SU-DHL-6 (cell line): ENCODE results near the gene SFXN1.

ENCODE experiments used
- EZH2phosphoT487 ChIP-seq: fragments of 200-600 bp; sonication (generic), shearing (Covaris generic); conservative IDR thresholded peaks from 2 replicates; pipeline ENCODE4 v1.6.1; 2018; ENCODE audit warnings: mild to moderate bottlenecking, antibody characterized with exemption, low read length, moderate library complexity, mixed read lengths
- TF ChIP-seq, protein P1 (sequence below): fragments of 200-600 bp; sonication (generic); IDR thresholded peaks from one replicate; pipeline ENCODE4 v1.5.1; 2017; ENCODE audit warnings: antibody characterized with exemption, mild to moderate bottlenecking, low read length, moderate library complexity; ENCODE audit not compliant: insufficient read depth, poor library complexity, severe bottlenecking

DNA sequence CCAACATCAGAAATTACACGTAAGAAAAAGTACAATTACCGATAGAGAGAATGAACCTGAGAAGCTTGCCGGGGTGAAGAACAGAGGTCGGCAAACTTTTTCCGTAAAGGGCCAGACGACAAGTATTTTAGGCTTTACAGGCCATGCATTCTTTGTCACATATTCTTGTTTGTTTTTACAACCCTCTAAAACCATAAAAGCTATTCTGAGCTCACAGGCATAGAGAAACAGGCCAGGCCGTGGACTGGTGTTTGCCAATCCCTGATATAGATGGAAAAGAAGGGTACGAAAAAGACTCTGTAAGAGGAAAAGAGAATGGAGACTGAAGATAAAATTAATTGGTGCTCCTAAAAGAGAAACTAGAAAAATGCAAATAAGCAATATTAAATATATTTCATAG, 15.4 kb downstream of the SFXN1 start:
- TF ChIP-seq, protein P1, sequence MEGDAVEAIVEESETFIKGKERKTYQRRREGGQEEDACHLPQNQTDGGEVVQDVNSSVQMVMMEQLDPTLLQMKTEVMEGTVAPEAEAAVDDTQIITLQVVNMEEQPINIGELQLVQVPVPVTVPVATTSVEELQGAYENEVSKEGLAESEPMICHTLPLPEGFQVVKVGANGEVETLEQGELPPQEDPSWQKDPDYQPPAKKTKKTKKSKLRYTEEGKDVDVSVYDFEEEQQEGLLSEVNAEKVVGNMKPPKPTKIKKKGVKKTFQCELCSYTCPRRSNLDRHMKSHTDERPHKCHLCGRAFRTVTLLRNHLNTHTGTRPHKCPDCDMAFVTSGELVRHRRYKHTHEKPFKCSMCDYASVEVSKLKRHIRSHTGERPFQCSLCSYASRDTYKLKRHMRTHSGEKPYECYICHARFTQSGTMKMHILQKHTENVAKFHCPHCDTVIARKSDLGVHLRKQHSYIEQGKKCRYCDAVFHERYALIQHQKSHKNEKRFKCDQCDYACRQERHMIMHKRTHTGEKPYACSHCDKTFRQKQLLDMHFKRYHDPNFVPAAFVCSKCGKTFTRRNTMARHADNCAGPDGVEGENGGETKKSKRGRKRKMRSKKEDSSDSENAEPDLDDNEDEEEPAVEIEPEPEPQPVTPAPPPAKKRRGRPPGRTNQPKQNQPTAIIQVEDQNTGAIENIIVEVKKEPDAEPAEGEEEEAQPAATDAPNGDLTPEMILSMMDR: no peak
- TF ChIP-seq EZH2phosphoT487: no peak
